ENCODE measurements around the gene ACSS3.

DNA sequence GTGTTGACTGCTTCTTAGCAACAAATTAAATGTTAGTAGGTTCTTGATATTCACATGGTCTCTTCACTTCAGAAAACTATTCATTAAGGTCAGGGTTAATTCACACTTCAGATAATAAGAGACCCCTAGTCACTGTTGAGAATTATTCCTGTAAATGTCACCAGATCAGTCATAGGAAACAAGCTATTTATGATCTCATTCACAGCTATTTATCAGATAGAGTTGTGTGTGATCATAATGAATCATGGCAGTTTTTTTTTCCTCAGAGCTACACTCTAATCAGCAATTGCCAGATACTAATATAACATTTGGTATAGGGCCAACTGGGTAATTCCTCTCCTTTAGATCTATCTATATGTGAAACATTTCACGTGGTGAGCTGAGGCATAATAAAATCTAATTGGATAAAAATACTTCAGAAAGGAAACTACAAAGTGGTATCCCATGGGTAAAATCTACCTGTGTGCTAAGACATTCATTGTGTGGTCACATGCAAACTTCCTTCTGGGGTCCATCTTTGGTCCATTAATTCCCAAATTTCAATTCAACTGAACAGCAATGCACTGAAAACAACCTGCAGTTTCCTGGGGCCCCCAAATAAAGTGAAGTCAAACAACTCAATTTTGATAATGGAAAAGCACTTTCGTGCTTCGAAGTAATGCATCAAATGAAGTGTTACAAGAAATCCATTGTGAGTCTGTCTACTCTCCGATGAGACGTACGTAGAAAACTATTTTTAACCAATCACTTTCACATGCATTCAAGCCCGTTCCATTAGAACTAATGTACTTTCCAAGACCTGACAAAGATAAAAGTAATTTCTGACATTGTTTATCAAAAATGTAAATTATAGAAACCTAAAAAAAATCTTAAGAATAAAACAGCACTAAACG, 197.0 kb downstream of the ACSS3 start:
- no peak for TF ChIP-seq POLR2AphosphoS5 (IDR thresholded peaks at IDR 0.05; ENCODE audit: low read depth, low read length)
- no peak for TF ChIP-seq EZH2 (IDR thresholded peaks at IDR 0.05; ENCODE audit: low read depth, low read length, severe bottlenecking)
- TF ChIP-seq, protein P1, sequence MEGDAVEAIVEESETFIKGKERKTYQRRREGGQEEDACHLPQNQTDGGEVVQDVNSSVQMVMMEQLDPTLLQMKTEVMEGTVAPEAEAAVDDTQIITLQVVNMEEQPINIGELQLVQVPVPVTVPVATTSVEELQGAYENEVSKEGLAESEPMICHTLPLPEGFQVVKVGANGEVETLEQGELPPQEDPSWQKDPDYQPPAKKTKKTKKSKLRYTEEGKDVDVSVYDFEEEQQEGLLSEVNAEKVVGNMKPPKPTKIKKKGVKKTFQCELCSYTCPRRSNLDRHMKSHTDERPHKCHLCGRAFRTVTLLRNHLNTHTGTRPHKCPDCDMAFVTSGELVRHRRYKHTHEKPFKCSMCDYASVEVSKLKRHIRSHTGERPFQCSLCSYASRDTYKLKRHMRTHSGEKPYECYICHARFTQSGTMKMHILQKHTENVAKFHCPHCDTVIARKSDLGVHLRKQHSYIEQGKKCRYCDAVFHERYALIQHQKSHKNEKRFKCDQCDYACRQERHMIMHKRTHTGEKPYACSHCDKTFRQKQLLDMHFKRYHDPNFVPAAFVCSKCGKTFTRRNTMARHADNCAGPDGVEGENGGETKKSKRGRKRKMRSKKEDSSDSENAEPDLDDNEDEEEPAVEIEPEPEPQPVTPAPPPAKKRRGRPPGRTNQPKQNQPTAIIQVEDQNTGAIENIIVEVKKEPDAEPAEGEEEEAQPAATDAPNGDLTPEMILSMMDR (IDR thresholded peaks at IDR 0.05; ENCODE audit: control extremely low read depth in 1 of 3, insufficient read depth in 1 of 3, low read depth in 1 of 3, low read length in 3 of 3) = no peak
- no peak for TF ChIP-seq SAP30 (IDR thresholded peaks at IDR 0.05; ENCODE audit: insufficient read depth, insufficient replicate concordance, low read length)
- TF ChIP-seq, protein P2, sequence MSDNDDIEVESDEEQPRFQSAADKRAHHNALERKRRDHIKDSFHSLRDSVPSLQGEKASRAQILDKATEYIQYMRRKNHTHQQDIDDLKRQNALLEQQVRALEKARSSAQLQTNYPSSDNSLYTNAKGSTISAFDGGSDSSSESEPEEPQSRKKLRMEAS (IDR thresholded peaks at IDR 0.05) = no peak

All from H1 (cell line).